ENCODE results near the gene P2RY6.
A peak's percentile ranks its signal among the peaks of the same experiment; 100 is the strongest.

P2RY6 gene

GRCh38 chr11:73237471-73238290, 34.5 kb upstream of the P2RY6 start:
- DNase-seq (ENCODE audit: low read depth) = no peak

GRCh38 chr11:73239111-73239521, 33.0 kb upstream of the P2RY6 start:
- no peak for DNase-seq (ENCODE audit: low read depth)

- no peak for DNase-seq (ENCODE audit: low read depth)
Observed at GRCh38 chr11:73239571-73240189, 32.5 kb upstream of the P2RY6 start.

GRCh38 chr11:73240190-73240781, 31.9 kb upstream of the P2RY6 start:
- no peak for DNase-seq (ENCODE audit: low read depth)

- DNase-seq (ENCODE audit: low read depth) = no peak
Observed at GRCh38 chr11:73241300-73241699, 30.8 kb upstream of the P2RY6 start.

GRCh38 chr11:73242251-73243092, 29.7 kb upstream of the P2RY6 start:
- DNase-seq (ENCODE audit: low read depth) = peak; percentile 70

GRCh38 chr11:73243093-73243485, 29.0 kb upstream of the P2RY6 start:
- no peak for DNase-seq (ENCODE audit: low read depth)

- DNase-seq (ENCODE audit: low read depth) = no peak
Observed at GRCh38 chr11:73244589-73245240, 27.4 kb upstream of the P2RY6 start.

- no peak for DNase-seq (ENCODE audit: low read depth)
Observed at GRCh38 chr11:73245461-73245860, 26.7 kb upstream of the P2RY6 start.

GRCh38 chr11:73246303-73246702, 25.8 kb upstream of the P2RY6 start:
- no peak for DNase-seq (ENCODE audit: low read depth)

GRCh38 chr11:73248526-73249185, 23.5 kb upstream of the P2RY6 start:
- DNase-seq (ENCODE audit: low read depth) = no peak

- DNase-seq (ENCODE audit: low read depth) = no peak
Observed at GRCh38 chr11:73249304-73249703, 22.8 kb upstream of the P2RY6 start.

GRCh38 chr11:73249853-73250783, 22.0 kb upstream of the P2RY6 start:
- DNase-seq (ENCODE audit: low read depth) = no peak

- DNase-seq (ENCODE audit: low read depth) = no peak
Observed at GRCh38 chr11:73252577-73253191, 19.5 kb upstream of the P2RY6 start.

- DNase-seq (ENCODE audit: low read depth) = no peak
Observed at GRCh38 chr11:73257342-73258103, 14.6 kb upstream of the P2RY6 start.

- no peak for DNase-seq (ENCODE audit: low read depth)
Observed at GRCh38 chr11:73258104-73259035, 13.8 kb upstream of the P2RY6 start.

GRCh38 chr11:73259406-73260126, 12.6 kb upstream of the P2RY6 start:
- no peak for DNase-seq (ENCODE audit: low read depth)
